Adrenal gland (tissue), 12 donors: ENCODE data around the gene PLOD3. TPM values are rescaled to one million over a fixed set of nuclear protein-coding genes. Genes with fewer than 3 reads are reported as not detected.

Experiments
- DNase-seq, 7 donors: peaks; one replicate each; pipeline ENCODE4 v3.0.0-alpha.2; 2019 to 2020
- H3K27ac ChIP-seq, 5 donors: fragments of 200-600 bp; sonication (generic) in 4 of 5; 1 replicate in 3 of 5; 2 replicates in 2 of 5; pipeline versions ENCODE4 v1.5.1 to v1.8.0; 2016 to 2020; ENCODE audit warnings: mild to moderate bottlenecking in 1 of 5
- H3K27me3 ChIP-seq: fragments of 200-600 bp; 2 replicates; pipeline ENCODE4 v1.8.0; 2021
- H3K36me3 ChIP-seq, 2 donors: fragments of 200-600 bp; replicated peaks in 1 of 2; 1 replicate in 1 of 2; 2 replicates in 1 of 2; pipeline versions ENCODE4 v1.5.1 to v1.8.0; 2018 to 2022
- H3K4me1 ChIP-seq, 2 donors: fragments of 200-600 bp; replicated peaks in 1 of 2; 1 replicate in 1 of 2; 2 replicates in 1 of 2; pipeline versions ENCODE4 v1.5.1 to v1.8.0; 2018 to 2021
- H3K4me3 ChIP-seq, 4 donors: fragments of 200-600 bp; sonication (generic) in 3 of 4; one replicate each; pipeline ENCODE4 v1.5.1; 2016 to 2018
- H3K9me3 ChIP-seq, 3 donors: fragments of 200-600 bp; sonication (generic) in 1 of 3; replicated peaks in 1 of 3; 1 replicate in 2 of 3; 2 replicates in 1 of 3; pipeline versions ENCODE4 v1.5.1 to v1.8.0; 2016 to 2021
- CTCF ChIP-seq, 6 experiments: fragments of 450-650 bp in 4 of 6; fragments of 200-600 bp in 2 of 6; sonication (generic) in 1 of 6; IDR thresholded peaks; 1 replicate in 5 of 6; 2 replicates in 1 of 6; pipeline versions ENCODE4 v1.5.1 to v1.8.0; 2016 to 2021; ENCODE audit warnings: antibody characterized with exemption in 6 of 6, mild to moderate bottlenecking in 2 of 6, moderate library complexity in 1 of 6
- POLR2A ChIP-seq, 2 donors: fragments of 450-650 bp; IDR thresholded peaks; one replicate each; pipeline ENCODE4 v1.6.1; 2017; ENCODE audit warnings: antibody characterized with exemption in 2 of 2, mild to moderate bottlenecking in 2 of 2, moderate library complexity in 1 of 2
- WGBS, 4 donors: extraction: QIAGEN DNeasy Blood & Tissue Kit in 2 of 4; methylation state at CpG; one replicate each; pipeline versions ENCODE4 v1.1.5 to v1.1.7; 2013 to 2017; 5-methylcytosine and 5-hydroxymethylcytosine counted together
- intact Hi-C, 2 donors: fragments of 100-400 bp; cut with DNase I; formaldehyde crosslinking; loops; one replicate each; pipeline versions ENCODE4 v1.14.1 to v1.15.0; 2022 to 2023
- polyA plus RNA-seq, 3 donors: library from polyadenylated mRNA; stranded (reverse); fragments of 200-250 nt in 2 of 3; fragments of 350-450 nt in 1 of 3; fragmentation: Illumina TruSeq in 1 of 3; extraction: RNeasy Lipid Tissue Mini Kit (QIAGEN cat#74804) in 1 of 3; gene quantifications; one replicate each; pipeline ENCODE4 v1.2.3, GENCODE V29; 2013 to 2014
- total RNA-seq, 9 donors: library from RNA; depleted of rRNA in 4 of 9; stranded (reverse); fragments of >200 nt in 4 of 9; fragments of 120-200 nt in 1 of 9; fragmentation: NEBNext Ultra II Directional in 1 of 9; extraction: Animal tissue kit (Norgen Biotek cat#: 25700) in 1 of 9; gene quantifications; one replicate each; pipeline versions ENCODE4 v1.1.0 to v1.2.4, GENCODE V29; 2013 to 2023
- donor health status: healthy with polysubstance abuse.
- donor health status: Bipolar disorder and iron deficiency.
- donor health status: DM: yes; HTN: yes; CAD: no.
- donor health status: DM: no; HTN: no; CAD: no.
- donor health status: DM: no; HTN: no; CAD: no.
- donor health status: DM: yes; HTN: yes; CAD: no.

The PLOD3 gene
- total and polyA plus RNA-seq, 12 donors, result 24.1 to 62.2 (median 51.4) TPM

GRCh38 chr7:101235522-101235921 lies 18.1 kb upstream of the PLOD3 start:
- H3K9me3 ChIP-seq, result no peaks in the 10 kb centered on the region
- H3K27ac ChIP-seq, result no peak overlapping the region
- peaks cover 16 to 30% of the 10 kb centered on the region in 2 donors for H3K4me1 ChIP-seq
- no peaks in the 10 kb centered on the region for H3K27me3 ChIP-seq
- H3K36me3 ChIP-seq, result peaks cover 0 to 24% of the 10 kb centered on the region in 2 donors
- DNase-seq, result no peak
- WGBS, 4 donors, result 59 to 80% (median 71%) methylated on average over 5 to 9 of the region's 9 CpGs
- no peak overlapping the region for H3K4me3 ChIP-seq
- intact Hi-C loops, result no loop called here
- TF ChIP-seq CTCF (IDR thresholded peaks at IDR 0.05) (no peak), POLR2A (IDR thresholded peaks at IDR 0.05) (no peak)

- no peaks in the 10 kb centered on the region for H3K27me3 ChIP-seq
- H3K4me3 ChIP-seq, result no peak overlapping the region
- H3K27ac ChIP-seq, result no peak overlapping the region
- peaks cover 0 to 19% of the 10 kb centered on the region in 2 donors for H3K36me3 ChIP-seq
- no peaks in the 10 kb centered on the region for H3K9me3 ChIP-seq
- TF ChIP-seq POLR2A (IDR thresholded peaks at IDR 0.05), result no peak
- TF ChIP-seq CTCF (IDR thresholded peaks at IDR 0.05), result peak in 1 of 6 experiments; percentile 19
- WGBS, 4 donors, result 49 to 70% (median 67%) methylated on average over 4 to 11 of the region's 11 CpGs
- H3K4me1 ChIP-seq, result peaks cover 16 to 30% of the 10 kb centered on the region in 2 donors
- intact Hi-C loops, result no loop called here
- no peak for DNase-seq
These were observed 17.7 kb upstream of the PLOD3 start for GRCh38 chr7:101235050-101235449.

GRCh38 chr7:101234636-101235035 lies 17.3 kb upstream of the PLOD3 start:
- TF ChIP-seq CTCF (IDR thresholded peaks at IDR 0.05), result no peak
- TF ChIP-seq POLR2A (IDR thresholded peaks at IDR 0.05), result no peak
- peaks cover 12 to 26% of the 10 kb centered on the region in 2 donors for H3K4me1 ChIP-seq
- H3K4me3 ChIP-seq, result no peak overlapping the region
- 81 to 91% (median 88%) methylated on average over 3 to 5 of the region's 5 CpGs for WGBS, 4 donors
- no peaks in the 10 kb centered on the region for H3K9me3 ChIP-seq
- H3K27me3 ChIP-seq, result no peaks in the 10 kb centered on the region
- intact Hi-C loops, result loop anchor here in 1 of 2 donors (5.0 kb wide), 1 partner anchor 52 kb away; the partner anchor contains the start of gene NAT16
- DNase-seq, result no peak
- H3K36me3 ChIP-seq, result peaks cover 0 to 15% of the 10 kb centered on the region in 2 donors
- H3K27ac ChIP-seq, result no peak overlapping the region

GRCh38 chr7:101233907-101234547 lies 16.6 kb upstream of the PLOD3 start:
- intact Hi-C loops, result loop anchor here in 1 of 2 donors (5.0 kb wide), 1 partner anchor 52 kb away; the partner anchor contains the start of gene NAT16
- Histone ChIP-seq H3K36me3 (peaks cover 0 to 9% of the 10 kb centered on the region in 2 donors), H3K27ac (no peak overlapping the region), H3K27me3 (no peaks in the 10 kb centered on the region), H3K4me3 (no peak overlapping the region), H3K9me3 (no peaks in the 10 kb centered on the region), H3K4me1 (peaks cover 6 to 20% of the 10 kb centered on the region in 2 donors)
- no peak for TF ChIP-seq POLR2A (IDR thresholded peaks at IDR 0.05)
- no peak for TF ChIP-seq CTCF (IDR thresholded peaks at IDR 0.05)
- 87 to 93% (median 89%) methylated on average over 7 to 21 of the region's 21 CpGs for WGBS, 4 donors
- DNase-seq, result no peak
